Measurements from ENCODE around the gene HDDC3.

DNA sequence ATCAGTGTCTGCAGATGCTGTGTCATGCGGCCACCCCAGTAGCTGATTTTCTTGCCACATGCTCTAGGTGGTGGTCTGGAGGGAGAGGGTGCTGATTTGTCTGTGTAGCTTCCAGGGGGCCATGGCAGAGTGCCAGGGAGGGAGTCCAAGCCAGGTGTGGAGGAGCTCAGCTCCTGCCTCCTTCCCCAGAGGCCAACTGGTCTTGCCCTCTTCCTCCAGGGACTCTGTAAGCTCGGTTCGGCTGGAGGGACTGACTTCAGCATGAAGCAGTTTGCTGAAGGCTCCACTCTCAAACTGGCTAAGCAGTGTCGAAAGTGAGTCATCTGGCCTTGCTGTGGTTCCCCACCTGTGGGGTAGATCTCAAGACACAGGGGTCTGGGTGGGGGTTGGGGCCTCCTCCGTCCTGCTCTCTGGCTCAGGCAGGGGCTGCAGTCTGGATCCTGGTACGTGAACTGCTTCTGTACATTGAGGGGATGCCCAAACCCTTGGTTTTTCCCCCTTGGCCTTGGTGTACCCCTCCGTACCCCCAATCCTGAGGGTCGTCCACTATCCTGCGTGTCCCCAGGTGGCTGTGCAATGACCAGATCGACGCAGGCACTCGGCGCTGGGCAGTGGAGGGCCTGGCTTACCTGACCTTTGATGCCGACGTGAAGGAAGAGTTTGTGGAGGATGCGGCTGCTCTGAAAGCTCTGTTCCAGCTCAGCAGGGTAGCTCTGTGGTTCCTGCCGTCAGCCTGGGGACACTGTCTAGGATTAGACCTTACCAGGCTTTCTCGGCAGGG is 15.4 kb upstream of the HDDC3 start:
- TF ChIP-seq, protein P1, sequence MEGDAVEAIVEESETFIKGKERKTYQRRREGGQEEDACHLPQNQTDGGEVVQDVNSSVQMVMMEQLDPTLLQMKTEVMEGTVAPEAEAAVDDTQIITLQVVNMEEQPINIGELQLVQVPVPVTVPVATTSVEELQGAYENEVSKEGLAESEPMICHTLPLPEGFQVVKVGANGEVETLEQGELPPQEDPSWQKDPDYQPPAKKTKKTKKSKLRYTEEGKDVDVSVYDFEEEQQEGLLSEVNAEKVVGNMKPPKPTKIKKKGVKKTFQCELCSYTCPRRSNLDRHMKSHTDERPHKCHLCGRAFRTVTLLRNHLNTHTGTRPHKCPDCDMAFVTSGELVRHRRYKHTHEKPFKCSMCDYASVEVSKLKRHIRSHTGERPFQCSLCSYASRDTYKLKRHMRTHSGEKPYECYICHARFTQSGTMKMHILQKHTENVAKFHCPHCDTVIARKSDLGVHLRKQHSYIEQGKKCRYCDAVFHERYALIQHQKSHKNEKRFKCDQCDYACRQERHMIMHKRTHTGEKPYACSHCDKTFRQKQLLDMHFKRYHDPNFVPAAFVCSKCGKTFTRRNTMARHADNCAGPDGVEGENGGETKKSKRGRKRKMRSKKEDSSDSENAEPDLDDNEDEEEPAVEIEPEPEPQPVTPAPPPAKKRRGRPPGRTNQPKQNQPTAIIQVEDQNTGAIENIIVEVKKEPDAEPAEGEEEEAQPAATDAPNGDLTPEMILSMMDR (conservative IDR thresholded peaks at IDR 0.05) = no peak
- TF ChIP-seq ZFX (IDR thresholded peaks at IDR 0.05) = no peak
